GM12874 (cell line): ENCODE measurements around the gene CCR7.

Experiments
- TF ChIP-seq, protein P1 (sequence below): IDR thresholded peaks from 2 replicates; pipeline ENCODE4 v1.5.1; 2011; ENCODE audit warnings: low read depth, mild to moderate bottlenecking, control low read depth, low read length, moderate library complexity; ENCODE audit not compliant: insufficient read depth

The CCR7 gene

DNA sequence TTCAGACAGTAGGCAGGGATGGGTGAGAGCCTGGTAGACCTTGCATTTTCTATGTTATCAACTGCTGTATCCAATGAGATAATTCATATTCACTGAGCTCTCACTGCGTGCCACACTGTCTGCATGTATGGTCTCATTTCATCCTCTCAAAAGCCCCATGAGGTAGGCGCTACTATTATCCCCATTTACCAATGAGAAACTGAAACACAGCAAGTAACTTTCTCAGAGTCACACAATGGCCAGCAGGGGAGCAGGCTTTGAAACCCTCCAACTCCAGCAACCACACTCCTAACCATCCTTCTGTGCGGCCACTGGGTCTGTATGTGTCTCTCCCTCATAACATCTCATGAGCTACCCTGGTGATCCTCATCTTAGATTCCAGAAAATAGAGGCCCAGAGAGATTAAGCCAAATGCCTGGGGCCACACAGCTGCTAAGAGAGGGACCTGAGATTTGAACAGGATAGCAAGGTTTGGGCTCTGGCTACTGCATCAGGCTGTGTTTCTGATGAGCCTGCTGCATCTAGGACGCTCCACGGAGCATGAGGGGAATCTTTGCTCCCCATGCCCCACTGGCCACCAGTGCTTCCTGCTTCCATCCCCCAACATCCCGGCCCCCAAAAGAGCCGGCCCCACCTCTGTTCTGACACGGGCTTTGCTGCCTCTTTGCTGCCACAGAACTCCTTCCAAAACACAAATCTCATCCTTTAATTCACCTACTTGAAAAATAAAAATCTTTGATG, 3.2 kb downstream of the CCR7 start:
- TF ChIP-seq, protein P1, sequence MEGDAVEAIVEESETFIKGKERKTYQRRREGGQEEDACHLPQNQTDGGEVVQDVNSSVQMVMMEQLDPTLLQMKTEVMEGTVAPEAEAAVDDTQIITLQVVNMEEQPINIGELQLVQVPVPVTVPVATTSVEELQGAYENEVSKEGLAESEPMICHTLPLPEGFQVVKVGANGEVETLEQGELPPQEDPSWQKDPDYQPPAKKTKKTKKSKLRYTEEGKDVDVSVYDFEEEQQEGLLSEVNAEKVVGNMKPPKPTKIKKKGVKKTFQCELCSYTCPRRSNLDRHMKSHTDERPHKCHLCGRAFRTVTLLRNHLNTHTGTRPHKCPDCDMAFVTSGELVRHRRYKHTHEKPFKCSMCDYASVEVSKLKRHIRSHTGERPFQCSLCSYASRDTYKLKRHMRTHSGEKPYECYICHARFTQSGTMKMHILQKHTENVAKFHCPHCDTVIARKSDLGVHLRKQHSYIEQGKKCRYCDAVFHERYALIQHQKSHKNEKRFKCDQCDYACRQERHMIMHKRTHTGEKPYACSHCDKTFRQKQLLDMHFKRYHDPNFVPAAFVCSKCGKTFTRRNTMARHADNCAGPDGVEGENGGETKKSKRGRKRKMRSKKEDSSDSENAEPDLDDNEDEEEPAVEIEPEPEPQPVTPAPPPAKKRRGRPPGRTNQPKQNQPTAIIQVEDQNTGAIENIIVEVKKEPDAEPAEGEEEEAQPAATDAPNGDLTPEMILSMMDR: peak; percentile 59

DNA sequence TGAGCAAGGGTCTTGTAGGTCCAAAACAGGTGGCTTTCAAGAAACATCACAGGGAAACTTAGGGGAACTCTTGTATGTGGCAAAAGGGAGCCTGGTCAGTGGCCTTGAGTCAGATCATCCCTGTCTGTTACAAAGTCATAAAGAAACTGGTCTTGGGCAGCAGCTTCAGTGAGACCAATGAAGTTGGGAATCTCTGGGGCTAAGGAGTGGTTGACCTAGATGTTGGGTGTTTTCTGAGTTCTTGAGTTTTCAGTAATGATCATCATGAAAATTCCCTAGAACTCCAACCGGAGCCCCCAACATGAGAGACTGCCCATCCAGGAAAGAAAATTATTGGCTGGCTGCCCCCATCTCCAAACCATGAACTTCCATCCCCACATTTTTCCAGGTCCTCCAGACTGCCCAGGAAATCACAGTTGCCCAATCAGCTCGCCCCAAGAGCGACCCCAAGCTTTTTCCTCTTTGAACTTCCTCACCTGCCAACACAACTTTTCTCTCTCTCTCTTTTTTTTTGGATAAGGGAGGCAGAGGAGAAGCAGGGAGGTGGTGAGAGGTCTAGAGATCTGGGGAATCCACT, 3.9 kb downstream of the CCR7 start:
- TF ChIP-seq, protein P1: no peak

DNA sequence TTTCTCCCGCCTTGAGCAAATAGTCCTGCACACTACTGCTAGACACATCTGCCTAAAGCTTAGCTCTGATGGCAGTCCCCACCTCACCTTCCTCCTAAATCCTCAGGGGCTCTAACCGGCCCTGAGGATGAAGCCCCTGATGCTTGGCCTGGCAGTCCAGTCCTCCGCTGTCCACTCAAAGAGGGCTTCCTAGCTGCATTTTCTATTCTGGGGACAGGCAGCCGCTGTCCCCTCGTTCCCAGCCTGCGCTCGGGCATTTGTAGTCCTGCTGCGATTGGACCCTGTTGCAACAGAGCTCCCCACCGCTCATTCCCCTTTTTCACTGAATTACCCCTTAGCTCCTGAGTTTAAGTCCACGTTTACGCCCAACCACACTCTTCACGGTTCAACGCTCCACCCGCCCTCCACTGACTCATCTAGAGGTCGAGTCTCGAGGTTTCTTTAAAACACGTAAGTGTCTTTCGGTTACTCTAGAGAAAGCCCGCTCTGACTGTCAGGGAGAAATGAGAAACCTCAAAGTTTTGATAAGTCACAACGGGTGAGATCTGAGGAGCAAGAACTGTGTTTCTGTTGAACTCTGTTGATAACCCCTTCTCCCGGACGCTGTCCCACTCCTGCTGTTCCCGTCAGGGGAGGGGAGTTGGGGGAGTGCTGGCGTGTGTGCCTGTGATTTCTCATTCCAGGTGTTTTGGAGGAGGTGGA, 4.5 kb downstream of the CCR7 start:
- TF ChIP-seq, protein P1: no peak

DNA sequence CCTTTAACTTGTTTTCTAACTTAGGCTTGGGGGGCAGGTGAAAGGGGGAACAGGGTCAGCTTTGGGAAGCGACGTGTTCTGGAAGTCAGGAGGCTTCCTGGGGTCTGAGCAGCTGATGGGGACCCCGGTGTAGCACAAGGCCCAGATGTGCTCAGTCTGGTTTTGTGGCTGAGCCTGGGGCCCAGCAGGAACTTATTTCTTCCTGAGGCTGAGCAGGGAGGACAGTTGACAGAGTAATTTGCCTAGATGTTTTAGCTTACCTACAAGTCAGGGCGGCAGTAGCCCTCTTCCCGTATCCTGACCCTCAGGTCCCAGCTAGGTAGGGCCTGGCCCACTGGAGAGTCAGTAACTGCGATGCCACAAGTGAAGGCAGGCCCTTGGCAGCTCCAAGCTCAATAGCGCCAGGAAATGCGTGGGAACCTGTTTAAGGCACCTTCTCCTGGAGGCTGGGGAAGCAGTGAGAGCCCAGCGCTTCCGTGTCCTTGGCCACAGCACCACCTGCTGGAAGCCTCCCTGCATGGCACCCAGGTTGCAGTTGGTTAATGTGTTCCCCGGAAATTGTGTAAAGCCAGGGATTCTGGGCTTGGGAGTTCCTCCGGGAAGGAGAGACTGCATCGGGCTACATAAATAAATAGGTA, 5.2 kb downstream of the CCR7 start:
- TF ChIP-seq, protein P1: peak; percentile 95

DNA sequence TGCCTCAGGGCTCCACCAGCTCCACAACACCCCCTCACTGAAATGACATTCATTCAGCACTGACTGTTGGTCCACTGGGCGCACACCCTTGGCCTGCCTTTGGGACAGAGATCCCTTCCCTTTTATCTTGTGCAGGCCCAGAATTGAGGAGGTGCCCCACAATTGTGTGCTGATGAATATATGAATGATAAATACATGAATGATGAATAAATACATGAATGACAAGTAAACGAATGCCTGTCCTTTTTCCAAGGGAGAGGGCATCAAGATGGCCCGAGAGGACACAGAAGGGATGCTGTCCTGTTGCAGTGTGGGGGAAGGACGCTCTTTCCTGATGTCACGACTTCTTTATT, 5.7 kb downstream of the CCR7 start:
- TF ChIP-seq, protein P1: no peak

DNA sequence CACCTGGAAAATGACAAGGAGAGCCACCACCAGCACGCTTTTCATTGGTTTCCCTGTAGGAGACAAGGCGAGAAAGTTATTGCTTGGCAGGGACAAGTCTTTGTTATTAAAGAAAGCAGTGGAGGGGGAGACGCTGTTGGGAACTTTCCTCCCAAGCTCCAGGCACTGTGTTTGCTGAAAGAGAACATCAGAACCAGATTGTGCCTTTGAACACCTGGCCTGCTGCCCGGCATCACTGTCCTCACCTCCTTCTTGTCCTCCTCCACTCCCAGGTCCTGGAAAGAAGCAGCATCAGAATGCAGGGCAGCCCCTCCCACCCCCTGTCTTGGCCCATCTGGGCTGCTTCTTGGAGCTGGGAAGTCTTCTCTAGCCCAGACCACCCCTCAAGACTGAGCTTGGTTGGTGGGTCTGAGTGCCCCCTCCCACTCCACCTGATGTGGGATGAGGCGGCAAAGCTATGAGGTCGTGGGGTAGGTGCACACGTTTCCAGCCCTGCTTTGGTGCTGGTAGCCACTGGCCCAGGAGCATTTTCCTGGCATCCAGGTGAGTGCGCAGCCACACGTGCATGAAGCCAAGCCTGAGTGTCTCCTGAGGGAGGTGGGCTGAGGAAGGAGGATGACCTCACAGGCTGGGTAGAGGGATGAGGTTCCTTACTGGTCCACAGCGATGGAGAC, 6.2 kb downstream of the CCR7 start:
- TF ChIP-seq, protein P1: no peak

DNA sequence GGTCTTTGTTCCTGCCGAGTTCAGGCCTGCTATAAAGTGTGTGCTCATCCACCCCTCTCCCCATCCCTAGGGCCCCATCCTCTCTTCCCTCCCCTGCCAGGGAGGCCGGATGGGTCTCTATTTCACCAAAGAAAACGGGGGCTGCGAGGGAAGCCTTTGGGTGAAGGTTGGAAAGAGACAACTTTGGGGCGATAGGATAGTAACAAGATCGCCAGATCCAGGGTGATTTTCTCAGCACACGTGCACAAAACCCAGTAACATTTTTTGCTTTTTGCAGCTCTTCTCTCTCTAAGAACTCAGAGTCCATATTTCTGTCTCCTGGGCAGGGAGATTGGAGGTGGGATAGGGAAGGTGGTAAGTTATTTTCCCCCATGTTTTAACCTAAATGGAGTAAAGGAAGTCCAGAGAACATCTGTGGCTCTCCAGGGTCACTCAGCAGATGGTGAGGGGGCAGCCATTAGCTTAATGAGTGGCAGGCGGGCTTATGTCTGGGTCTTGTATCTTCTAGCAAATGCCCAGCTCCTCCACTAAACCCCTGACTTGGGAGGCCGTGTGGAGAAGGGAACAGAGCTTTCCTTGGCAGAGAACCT, 6.9 kb downstream of the CCR7 start:
- TF ChIP-seq, protein P1: no peak
